Tibial nerve (tissue), 4 donors: Measurements from ENCODE around the gene BRINP2. TPM values are rescaled to one million over a fixed set of nuclear protein-coding genes. Genes with fewer than 3 reads are reported as not detected.

Source experiments
- DNase-seq, 2 donors: peaks; one replicate each; pipeline ENCODE4 v3.0.0-alpha.2; 2019; ENCODE audit warnings: low spot score in 2 of 2
- H3K27ac ChIP-seq, 4 donors: fragments of 200-600 bp; sonication (generic) in 3 of 4; one replicate each; pipeline ENCODE4 v1.5.1; 2017 to 2019; ENCODE audit warnings: mild to moderate bottlenecking in 1 of 4
- H3K27me3 ChIP-seq, 2 donors: fragments of 200-600 bp; sonication (generic) in 1 of 2; one replicate each; pipeline versions ENCODE4 v1.5.1 to v1.6.0; 2017 to 2019
- H3K36me3 ChIP-seq, 3 donors: fragments of 200-600 bp; sonication (generic); one replicate each; pipeline ENCODE4 v1.5.1; 2018 to 2019
- H3K4me1 ChIP-seq, 4 donors: fragments of 200-600 bp; sonication (generic) in 3 of 4; one replicate each; pipeline ENCODE4 v1.5.1; 2017 to 2019
- H3K4me3 ChIP-seq, 4 donors: fragments of 200-600 bp; sonication (generic) in 3 of 4; one replicate each; pipeline ENCODE4 v1.5.1; 2017 to 2019; ENCODE audit warnings: mild to moderate bottlenecking in 1 of 4, moderate library complexity in 1 of 4
- H3K9me3 ChIP-seq, 4 donors: fragments of 200-600 bp; sonication (generic) in 3 of 4; one replicate each; pipeline ENCODE4 v1.5.1; 2017 to 2019
- EP300 ChIP-seq, 2 donors: sonication (generic); formaldehyde crosslinking; IDR thresholded peaks; one replicate each; pipeline ENCODE4 v1.6.1; 2017; ENCODE audit warnings: antibody characterized with exemption in 2 of 2, mild to moderate bottlenecking in 1 of 2
- POLR2A ChIP-seq, 2 donors: fragments of 450-650 bp; IDR thresholded peaks; one replicate each; pipeline ENCODE4 v1.6.1; 2017; ENCODE audit warnings: antibody characterized with exemption in 2 of 2, mild to moderate bottlenecking in 2 of 2, moderate library complexity in 2 of 2
- WGBS, 2 donors: methylation state at CpG; one replicate each; pipeline ENCODE4 v1.1.5; 2018; 5-methylcytosine and 5-hydroxymethylcytosine counted together
- total RNA-seq, 4 donors: library from RNA; depleted of rRNA; stranded (reverse); fragments of >200 nt; gene quantifications; one replicate each; pipeline ENCODE4 v1.1.0, GENCODE V29; 2016
- TF ChIP-seq, protein P1 (sequence below), 5 experiments: fragments of 200-600 bp in 3 of 5; fragments of 450-650 bp in 2 of 5; sonication (generic) in 3 of 5; IDR thresholded peaks; one replicate each; pipeline ENCODE4 v1.5.1; 2016 to 2019; ENCODE audit warnings: antibody characterized with exemption in 5 of 5, mild to moderate bottlenecking in 3 of 5, moderate library complexity in 2 of 5

BRINP2 gene
- total RNA-seq, 4 donors from 2014 or later = not detected

- no peak for TF ChIP-seq EP300 (IDR thresholded peaks at IDR 0.05)
- TF ChIP-seq, protein P1, sequence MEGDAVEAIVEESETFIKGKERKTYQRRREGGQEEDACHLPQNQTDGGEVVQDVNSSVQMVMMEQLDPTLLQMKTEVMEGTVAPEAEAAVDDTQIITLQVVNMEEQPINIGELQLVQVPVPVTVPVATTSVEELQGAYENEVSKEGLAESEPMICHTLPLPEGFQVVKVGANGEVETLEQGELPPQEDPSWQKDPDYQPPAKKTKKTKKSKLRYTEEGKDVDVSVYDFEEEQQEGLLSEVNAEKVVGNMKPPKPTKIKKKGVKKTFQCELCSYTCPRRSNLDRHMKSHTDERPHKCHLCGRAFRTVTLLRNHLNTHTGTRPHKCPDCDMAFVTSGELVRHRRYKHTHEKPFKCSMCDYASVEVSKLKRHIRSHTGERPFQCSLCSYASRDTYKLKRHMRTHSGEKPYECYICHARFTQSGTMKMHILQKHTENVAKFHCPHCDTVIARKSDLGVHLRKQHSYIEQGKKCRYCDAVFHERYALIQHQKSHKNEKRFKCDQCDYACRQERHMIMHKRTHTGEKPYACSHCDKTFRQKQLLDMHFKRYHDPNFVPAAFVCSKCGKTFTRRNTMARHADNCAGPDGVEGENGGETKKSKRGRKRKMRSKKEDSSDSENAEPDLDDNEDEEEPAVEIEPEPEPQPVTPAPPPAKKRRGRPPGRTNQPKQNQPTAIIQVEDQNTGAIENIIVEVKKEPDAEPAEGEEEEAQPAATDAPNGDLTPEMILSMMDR (IDR thresholded peaks at IDR 0.05) = no peak
- TF ChIP-seq POLR2A (IDR thresholded peaks at IDR 0.05) = no peak
- no peak for DNase-seq
- H3K27ac ChIP-seq = no peak overlapping the region
- no peaks in the 10 kb centered on the region for H3K27me3 ChIP-seq
- H3K4me1 ChIP-seq = no peaks in the 10 kb centered on the region
- WGBS, 2 donors = 78 to 84% methylated on average over 5 of the region's 5 CpGs
- no peak overlapping the region for H3K4me3 ChIP-seq
- H3K9me3 ChIP-seq = no peaks in the 10 kb centered on the region
- no peaks in the 10 kb centered on the region for H3K36me3 ChIP-seq
Observed at GRCh38 chr1:177130451-177130945, 40.3 kb upstream of the BRINP2 start.

DNA sequence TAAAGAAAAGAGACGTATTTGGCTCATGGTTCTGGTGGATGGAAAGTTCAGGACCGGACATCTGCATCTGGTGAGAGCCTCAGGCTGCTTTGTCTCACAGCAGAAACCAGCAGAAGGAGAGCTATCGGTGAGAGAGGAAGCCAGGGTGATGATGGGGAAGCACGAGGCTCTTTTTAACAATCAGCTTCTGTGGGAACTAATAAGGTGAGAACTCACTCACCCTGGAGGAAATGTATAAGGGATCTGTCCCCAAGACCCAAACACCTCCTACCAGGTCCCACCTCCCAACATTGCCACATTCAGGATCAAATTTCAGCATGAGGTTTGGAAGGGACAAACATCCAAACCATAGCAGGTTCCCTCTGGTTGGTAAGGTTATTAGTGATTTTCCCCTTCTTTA lies 39.0 kb upstream of the BRINP2 start:
- H3K27me3 ChIP-seq = no peaks in the 10 kb centered on the region
- H3K36me3 ChIP-seq = no peaks in the 10 kb centered on the region
- TF ChIP-seq, protein P1 (IDR thresholded peaks at IDR 0.05) = no peak
- no peak for TF ChIP-seq EP300 (IDR thresholded peaks at IDR 0.05)
- no peaks in the 10 kb centered on the region for H3K4me1 ChIP-seq
- no peaks in the 10 kb centered on the region for H3K9me3 ChIP-seq
- no peak for DNase-seq
- no peak overlapping the region for H3K27ac ChIP-seq
- WGBS, 2 donors = 60 to 73% methylated on average over 4 of the region's 4 CpGs
- H3K4me3 ChIP-seq = no peak overlapping the region

DNA sequence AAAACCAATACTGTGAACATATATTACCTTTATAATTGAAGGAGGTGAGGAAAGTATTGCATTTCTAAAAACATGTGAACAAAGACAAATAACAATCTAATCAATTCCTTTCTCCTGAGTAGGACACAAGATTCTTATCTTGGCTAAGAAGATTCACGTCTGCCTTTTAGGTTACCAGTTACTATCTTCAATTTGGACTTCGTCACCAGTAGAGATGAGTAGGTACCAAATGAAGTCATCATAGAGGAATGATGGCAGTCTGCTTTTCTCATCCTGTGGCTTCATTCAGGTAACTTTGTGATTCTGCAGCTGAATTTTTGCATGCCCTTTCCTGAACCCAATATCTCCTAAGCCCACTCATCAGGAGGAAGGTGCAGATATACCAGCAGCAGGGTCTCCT lies 38.6 kb upstream of the BRINP2 start:
- Histone ChIP-seq H3K27ac (no peak overlapping the region), H3K9me3 (no peaks in the 10 kb centered on the region), H3K4me1 (no peaks in the 10 kb centered on the region), H3K4me3 (no peak overlapping the region), H3K27me3 (no peaks in the 10 kb centered on the region), H3K36me3 (no peaks in the 10 kb centered on the region)
- DNase-seq = no peak
- TF ChIP-seq POLR2A (IDR thresholded peaks at IDR 0.05) (no peak), EP300 (IDR thresholded peaks at IDR 0.05) (no peak)
- TF ChIP-seq, protein P1 (IDR thresholded peaks at IDR 0.05) = no peak
- WGBS, 2 donors = 93 to 97% methylated on average over 2 of the region's 2 CpGs

- no peaks in the 10 kb centered on the region for H3K4me1 ChIP-seq
- H3K27ac ChIP-seq = no peak overlapping the region
- no peaks in the 10 kb centered on the region for H3K27me3 ChIP-seq
- DNase-seq = no peak
- WGBS, 2 donors = 70 to 71% methylated on average over 4 of the region's 4 CpGs
- no peaks in the 10 kb centered on the region for H3K9me3 ChIP-seq
- TF ChIP-seq EP300 (IDR thresholded peaks at IDR 0.05) (no peak), POLR2A (IDR thresholded peaks at IDR 0.05) (no peak)
- TF ChIP-seq, protein P1 (IDR thresholded peaks at IDR 0.05) = no peak
- H3K36me3 ChIP-seq = no peaks in the 10 kb centered on the region
- no peak overlapping the region for H3K4me3 ChIP-seq
Observed at GRCh38 chr1:177133977-177134538, 36.7 kb upstream of the BRINP2 start.

DNA sequence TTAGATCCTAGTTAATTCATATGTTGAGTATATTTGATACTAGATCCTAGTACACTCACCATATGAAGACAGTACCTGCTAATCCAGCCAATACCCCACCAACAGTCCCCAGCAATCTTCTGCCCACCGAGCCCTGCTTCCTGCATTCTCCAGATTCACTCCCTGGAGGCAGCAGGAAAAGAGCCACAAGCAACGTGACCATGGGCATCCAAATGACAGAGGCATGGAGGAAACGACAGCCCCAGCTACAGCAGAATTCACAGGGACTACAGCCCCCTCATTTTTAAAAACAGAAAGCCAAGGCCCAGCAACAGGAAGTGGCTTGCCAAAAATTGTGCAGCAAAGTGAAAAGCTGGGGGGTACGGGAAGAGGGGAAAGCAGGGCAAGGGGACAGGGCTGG lies 35.5 kb upstream of the BRINP2 start:
- Histone ChIP-seq H3K4me3 (no peak overlapping the region), H3K9me3 (no peaks in the 10 kb centered on the region), H3K27me3 (no peaks in the 10 kb centered on the region), H3K36me3 (no peaks in the 10 kb centered on the region), H3K27ac (no peak overlapping the region), H3K4me1 (no peaks in the 10 kb centered on the region)
- 63 to 65% methylated on average over 4 of the region's 4 CpGs for WGBS, 2 donors
- TF ChIP-seq EP300 (IDR thresholded peaks at IDR 0.05) (no peak), POLR2A (IDR thresholded peaks at IDR 0.05) (no peak)
- TF ChIP-seq, protein P1 (IDR thresholded peaks at IDR 0.05) = no peak
- no peak for DNase-seq
